ENCODE measurements around the gene SURF2. TPM values are rescaled to one million over a fixed set of nuclear protein-coding genes. Genes with fewer than 3 reads are reported as not detected.

Gene SURF2
- polyA plus RNA-seq, 1 of the 3 experiments (the other 2 are of a cell fraction) = 46.8 TPM

GRCh38 chr9:133382507-133383141 lies 26.3 kb downstream of the SURF2 start:
- H3K9me2 ChIP-seq = no peaks in the 10 kb centered on the region
- WGBS (ENCODE audit: low lambda C conversion rate) = 65% methylated on average over 4 of the region's 4 CpGs

More at GRCh38 chr9:133382507-133383141, 26.3 kb downstream of the SURF2 start:
- Histone ChIP-seq H3K79me2 (ENCODE audit: insufficient read depth) (no peaks in the 10 kb centered on the region), H3K4me1 (ENCODE audit: control insufficient read depth in 1 of 2, insufficient read depth in 2 of 2, low read depth in 1 of 2, low read length in 1 of 2) (no peaks in the 10 kb centered on the region), H3K9ac (no peak overlapping the region), H4K20me1 (ENCODE audit: insufficient read depth) (no peaks in the 10 kb centered on the region), H3K9me3 (no peaks in the 10 kb centered on the region), H3K27me3 (ENCODE audit: insufficient read depth) (no peaks in the 10 kb centered on the region), H3K36me3 (replicated peaks in 1 of 2; ENCODE audit: control insufficient read depth in 1 of 2, insufficient read depth in 2 of 2, low read length in 1 of 2) (no peaks in the 10 kb centered on the region), H3K4me2 (no peak overlapping the region), H2AFZ (ENCODE audit: low read depth) (no peak overlapping the region), H3K4me3 (ENCODE audit: low read depth in 2 of 2, low read length in 1 of 2) (no peak overlapping the region), H3K27ac (ENCODE audit: low read depth in 2 of 2, low read length in 1 of 2) (no peak overlapping the region), H3F3A (replicated peaks; ENCODE audit: insufficient read depth) (peaks cover 3% of the 10 kb centered on the region)
- ChIA-PET CTCF (no interaction called here), POLR2A (no interaction called here)
- DNase-seq = no peak
- TF ChIP-seq MEF2A (IDR thresholded peaks at IDR 0.05; ENCODE audit: borderline replicate concordance, low read depth) (no peak), TAF1 (IDR thresholded peaks at IDR 0.05; ENCODE audit: borderline replicate concordance, low read depth, low read length) (no peak), EZH2phosphoT487 (IDR thresholded peaks at IDR 0.05; ENCODE audit: borderline replicate concordance, low read depth) (no peak), ZBTB33 (IDR thresholded peaks at IDR 0.05; ENCODE audit: borderline replicate concordance, low read depth) (no peak), POLR2AphosphoS5 (IDR thresholded peaks at IDR 0.05; ENCODE audit: low read depth, low read length) (no peak), RAD21 (IDR thresholded peaks at IDR 0.05; ENCODE audit: low read length) (no peak), TEAD4 (IDR thresholded peaks at IDR 0.05; ENCODE audit: borderline replicate concordance, insufficient read depth) (no peak), CHD2 (IDR thresholded peaks at IDR 0.05; ENCODE audit: low read length, partially characterized antibody) (no peak), NFIC (IDR thresholded peaks at IDR 0.05; ENCODE audit: borderline replicate concordance) (no peak), FOXJ3 (CRISPR knock-in tag; IDR thresholded peaks at IDR 0.05) (no peak), GABPA (IDR thresholded peaks at IDR 0.05; ENCODE audit: low read depth) (no peak), JUND (IDR thresholded peaks at IDR 0.05) (no peak), YY1 (IDR thresholded peaks at IDR 0.05; ENCODE audit: low read depth) (no peak), TCF12 (IDR thresholded peaks at IDR 0.05) (no peak), SMC3 (IDR thresholded peaks at IDR 0.05; ENCODE audit: low read depth, low read length) (no peak), RXRA (IDR thresholded peaks at IDR 0.05; ENCODE audit: borderline replicate concordance, low read depth) (no peak)
- TF ChIP-seq, protein P1, sequence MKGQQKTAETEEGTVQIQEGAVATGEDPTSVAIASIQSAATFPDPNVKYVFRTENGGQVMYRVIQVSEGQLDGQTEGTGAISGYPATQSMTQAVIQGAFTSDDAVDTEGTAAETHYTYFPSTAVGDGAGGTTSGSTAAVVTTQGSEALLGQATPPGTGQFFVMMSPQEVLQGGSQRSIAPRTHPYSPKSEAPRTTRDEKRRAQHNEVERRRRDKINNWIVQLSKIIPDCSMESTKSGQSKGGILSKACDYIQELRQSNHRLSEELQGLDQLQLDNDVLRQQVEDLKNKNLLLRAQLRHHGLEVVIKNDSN (IDR thresholded peaks at IDR 0.05; ENCODE audit: borderline replicate concordance, low read depth) = no peak
- TF ChIP-seq, protein P2, sequence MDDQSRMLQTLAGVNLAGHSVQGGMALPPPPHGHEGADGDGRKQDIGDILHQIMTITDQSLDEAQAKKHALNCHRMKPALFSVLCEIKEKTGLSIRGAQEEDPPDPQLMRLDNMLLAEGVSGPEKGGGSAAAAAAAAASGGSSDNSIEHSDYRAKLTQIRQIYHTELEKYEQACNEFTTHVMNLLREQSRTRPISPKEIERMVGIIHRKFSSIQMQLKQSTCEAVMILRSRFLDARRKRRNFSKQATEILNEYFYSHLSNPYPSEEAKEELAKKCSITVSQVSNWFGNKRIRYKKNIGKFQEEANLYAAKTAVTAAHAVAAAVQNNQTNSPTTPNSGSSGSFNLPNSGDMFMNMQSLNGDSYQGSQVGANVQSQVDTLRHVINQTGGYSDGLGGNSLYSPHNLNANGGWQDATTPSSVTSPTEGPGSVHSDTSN (IDR thresholded peaks at IDR 0.05) = no peak
